ENCODE data around the gene BEST2. TPM values are rescaled to one million over a fixed set of nuclear protein-coding genes. Genes with fewer than 3 reads are reported as not detected.

Gene BEST2
- total RNA-seq, 1 donor from 2014 or later, result not detected

DNA sequence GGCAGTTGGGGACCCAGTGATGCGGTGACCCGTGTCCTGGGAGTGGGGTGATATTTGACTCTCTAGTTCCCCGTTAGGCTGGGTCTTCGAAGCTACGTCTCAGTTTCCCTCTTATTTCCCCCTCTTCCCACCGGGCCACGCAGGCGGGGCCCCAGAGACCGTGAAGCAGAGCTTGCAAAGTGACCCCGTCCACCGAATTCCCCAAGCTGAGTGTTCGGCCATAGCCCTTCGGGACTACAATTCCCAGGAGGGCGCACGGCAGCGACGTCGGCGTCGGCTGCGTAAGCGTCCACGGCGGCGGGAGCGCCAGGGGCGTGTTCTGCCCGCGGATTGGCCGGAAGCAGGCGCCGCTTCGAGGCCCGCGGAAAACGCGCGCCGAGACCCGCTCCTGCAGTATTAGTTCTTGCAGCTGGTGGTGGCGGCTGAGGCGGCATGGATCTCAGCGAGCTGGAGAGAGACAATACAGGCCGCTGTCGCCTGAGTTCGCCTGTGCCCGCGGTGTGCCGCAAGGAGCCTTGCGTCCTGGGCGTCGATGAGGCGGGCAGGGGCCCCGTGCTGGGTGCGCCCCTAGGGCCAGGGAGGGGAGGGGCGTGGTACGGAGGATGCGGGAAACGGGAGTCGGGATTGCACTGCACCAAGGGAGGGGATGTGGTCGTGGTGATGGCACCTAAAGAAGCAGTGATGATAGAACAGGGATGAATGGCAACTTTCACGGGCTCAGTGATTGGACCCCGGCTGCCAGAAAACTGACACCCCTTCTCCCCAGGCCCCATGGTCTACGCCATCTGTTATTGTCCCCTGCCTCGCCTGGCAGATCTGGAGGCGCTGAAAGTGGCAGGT is 54.9 kb downstream of the BEST2 start, which contains the start of gene RNASEH2A:
RNASEH2A (plus strand) TSS at position 343 of the 840 bp plus-strand sequence; CDS start at position 433, 90 bp downstream.
- peak within 1 kb of the TSS; percentile 84 for H3K27ac Mint-ChIP-seq
- peaks cover 17% of the 10 kb centered on the region for H3K36me3 Mint-ChIP-seq (ENCODE audit: low read depth)
- no peaks in the 10 kb centered on the region for H3K9me3 Mint-ChIP-seq
- peak; percentile 86 for DNase-seq (ENCODE audit: low spot score)
- peak within 1 kb of the TSS; percentile 92 for H3K4me3 Mint-ChIP-seq (ENCODE audit: low read depth)
- H3K4me1 Mint-ChIP-seq (ENCODE audit: low read depth), result peaks cover 16% of the 10 kb centered on the region
- no peaks in the 10 kb centered on the region for H3K27me3 Mint-ChIP-seq (ENCODE audit: low read depth)
- intact Hi-C loops (cut with micrococcal nuclease), result no loop called here

Other genes with a start within 250 kb of the BEST2 start
- 7.4 and 7.6 TPM in 2 replicates for gene ZNF564, start 200.3 kb upstream of the BEST2 start, total RNA-seq
- 7.0 and 9.9 TPM in 2 replicates for gene ZNF490, start 141.0 kb upstream of the BEST2 start, total RNA-seq
- gene ZNF791, start 140.9 kb upstream of the BEST2 start, total RNA-seq, result 21.8 and 22.5 TPM in 2 replicates
- 133 and 147 TPM in 2 replicates for gene MAN2B1, start 85.0 kb upstream of the BEST2 start, total RNA-seq
- 23.1 and 23.7 TPM in 2 replicates for gene WDR83, start 85.0 kb upstream of the BEST2 start, total RNA-seq
- 122 and 134 TPM in 2 replicates for gene DHPS, start 69.9 kb upstream of the BEST2 start, total RNA-seq
- not detected in 2 replicates for gene GNG14, start 63.8 kb upstream of the BEST2 start, total RNA-seq
- gene FBXW9, start 55.2 kb upstream of the BEST2 start, total RNA-seq, result 8.8 and 9.4 TPM in 2 replicates
- gene TNPO2, start 27.9 kb upstream of the BEST2 start, total RNA-seq, result 109 and 112 TPM in 2 replicates
- gene TRIR, start 17.1 kb upstream of the BEST2 start, total RNA-seq, result 204 and 210 TPM in 2 replicates
- 62.7 and 62.8 TPM in 2 replicates for gene GET3, start 14.3 kb upstream of the BEST2 start, total RNA-seq
- gene HOOK2, start 23.8 kb downstream of the BEST2 start, total RNA-seq, result 18.3 and 25.1 TPM in 2 replicates
- 333 and 351 TPM in 2 replicates for gene JUNB, start 39.7 kb downstream of the BEST2 start, total RNA-seq
- 274 and 279 TPM in 2 replicates for gene PRDX2, start 50.0 kb downstream of the BEST2 start, total RNA-seq
- 28.6 and 29.8 TPM in 2 replicates for gene THSD8, start 50.3 kb downstream of the BEST2 start, total RNA-seq
- gene RNASEH2A, start 54.8 kb downstream of the BEST2 start, total RNA-seq, result 38.3 and 40.6 TPM in 2 replicates
- gene RTBDN, start 82.8 kb downstream of the BEST2 start, total RNA-seq, result not detected in 2 replicates
- 5.2 and 6.5 TPM in 2 replicates for gene MAST1, start 86.7 kb downstream of the BEST2 start, total RNA-seq
- 21.9 and 25.6 TPM in 2 replicates for gene DNASE2, start 129.7 kb downstream of the BEST2 start, total RNA-seq
- 0.62 and 0.97 TPM in 2 replicates for gene KLF1, start 135.4 kb downstream of the BEST2 start, total RNA-seq
- gene GCDH, start 139.4 kb downstream of the BEST2 start, total RNA-seq, result 51.6 and 53.2 TPM in 2 replicates
- 1.9 and 3.2 TPM in 2 replicates for gene SYCE2, start 167.5 kb downstream of the BEST2 start, total RNA-seq
- 165 and 166 TPM in 2 replicates for gene FARSA, start 181.9 kb downstream of the BEST2 start, total RNA-seq
- 984 and 991 TPM in 2 replicates for gene CALR, start 186.8 kb downstream of the BEST2 start, total RNA-seq
- gene RAD23A, start 194.1 kb downstream of the BEST2 start, total RNA-seq, result 189 and 196 TPM in 2 replicates
- 29.2 and 32.6 TPM in 2 replicates for gene GADD45GIP1, start 205.4 kb downstream of the BEST2 start, total RNA-seq
- 0.16 TPM in 1 of 2 replicates, not detected in the other for gene DAND5, start 217.8 kb downstream of the BEST2 start, total RNA-seq
- gene NFIX, start 243.7 kb downstream of the BEST2 start, total RNA-seq, result 2.7 and 3.0 TPM in 2 replicates

All from activated T-helper 2 cell treated with anti-CD3 and anti-CD28 coated beads, Interferon-gamma antibody, Interleukin-2, Interleukin-4, amounts not matched to agents 10 μg/mL and 5 μg/mL and 100 μg/mL, durations not matched to agents 14 hours and 24 hours and 36 hours (primary cell).